Fibroblast of villous mesenchyme (primary cell): Measurements from ENCODE around the gene C2CD5. TPM values are rescaled to one million over a fixed set of nuclear protein-coding genes. Genes with fewer than 3 reads are reported as not detected.

ENCODE experiments used
- DNase-seq: peaks from one replicate; pipeline ENCODE4 v3.0.0-alpha.2; 2010; ENCODE audit warnings: low read depth
- H3K4me3 ChIP-seq: 2 replicates; pipeline ENCODE4 v1.5.1; 2011; ENCODE audit warnings: low read depth, mild to moderate bottlenecking, low read length
- total RNA-seq: library from RNA; depleted of rRNA; stranded (reverse); fragments of >200 nt; gene quantifications from 2 replicates; pipeline ENCODE4 v1.2.3, GENCODE V29; 2012
- TF ChIP-seq, protein P1 (sequence below): IDR thresholded peaks from 2 replicates; pipeline ENCODE4 v1.5.1; 2012; ENCODE audit warnings: low read depth, mild to moderate bottlenecking, low read length; ENCODE audit not compliant: insufficient read depth

C2CD5 gene
- total RNA-seq, 1 donor = 22.0 TPM

- H3K4me3 ChIP-seq = no peak overlapping the region
- no peak for DNase-seq
- TF ChIP-seq, protein P1, sequence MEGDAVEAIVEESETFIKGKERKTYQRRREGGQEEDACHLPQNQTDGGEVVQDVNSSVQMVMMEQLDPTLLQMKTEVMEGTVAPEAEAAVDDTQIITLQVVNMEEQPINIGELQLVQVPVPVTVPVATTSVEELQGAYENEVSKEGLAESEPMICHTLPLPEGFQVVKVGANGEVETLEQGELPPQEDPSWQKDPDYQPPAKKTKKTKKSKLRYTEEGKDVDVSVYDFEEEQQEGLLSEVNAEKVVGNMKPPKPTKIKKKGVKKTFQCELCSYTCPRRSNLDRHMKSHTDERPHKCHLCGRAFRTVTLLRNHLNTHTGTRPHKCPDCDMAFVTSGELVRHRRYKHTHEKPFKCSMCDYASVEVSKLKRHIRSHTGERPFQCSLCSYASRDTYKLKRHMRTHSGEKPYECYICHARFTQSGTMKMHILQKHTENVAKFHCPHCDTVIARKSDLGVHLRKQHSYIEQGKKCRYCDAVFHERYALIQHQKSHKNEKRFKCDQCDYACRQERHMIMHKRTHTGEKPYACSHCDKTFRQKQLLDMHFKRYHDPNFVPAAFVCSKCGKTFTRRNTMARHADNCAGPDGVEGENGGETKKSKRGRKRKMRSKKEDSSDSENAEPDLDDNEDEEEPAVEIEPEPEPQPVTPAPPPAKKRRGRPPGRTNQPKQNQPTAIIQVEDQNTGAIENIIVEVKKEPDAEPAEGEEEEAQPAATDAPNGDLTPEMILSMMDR = no peak
Measured at GRCh38 chr12:22414742-22415141, 129.6 kb downstream of the C2CD5 start.

GRCh38 chr12:22413592-22413991 is 130.8 kb downstream of the C2CD5 start:
- H3K4me3 ChIP-seq = no peak overlapping the region
- TF ChIP-seq, protein P1 = no peak

DNA sequence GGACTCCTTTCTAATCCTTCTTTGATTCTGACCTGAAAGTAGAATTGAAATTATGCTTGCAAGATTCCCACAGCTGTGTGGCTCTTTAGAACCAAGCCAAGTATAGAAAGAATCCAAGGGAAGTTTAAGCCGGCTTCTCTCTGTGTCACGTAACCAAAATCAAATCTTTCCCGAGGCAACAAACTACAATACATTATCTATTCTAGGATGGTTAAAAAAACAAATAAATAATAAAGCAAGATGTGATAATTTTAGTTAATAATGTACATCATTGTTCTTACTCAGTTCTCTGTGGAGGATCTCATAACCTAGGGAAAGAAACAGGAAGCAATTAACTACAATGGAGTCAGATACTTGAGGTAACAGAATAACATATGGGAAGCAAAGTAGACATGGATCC is 131.8 kb downstream of the C2CD5 start:
- no peak overlapping the region for H3K4me3 ChIP-seq
- TF ChIP-seq, protein P1 = no peak
- no peak for DNase-seq

More at GRCh38 chr12:22413592-22413991, 130.8 kb downstream of the C2CD5 start:
- no peak for DNase-seq

GRCh38 chr12:22410486-22410885 is 133.9 kb downstream of the C2CD5 start:
- no peak for DNase-seq
- TF ChIP-seq, protein P1 = no peak
- no peak overlapping the region for H3K4me3 ChIP-seq

GRCh38 chr12:22409377-22410164 is 134.8 kb downstream of the C2CD5 start:
- TF ChIP-seq, protein P1 = no peak
- no peak for DNase-seq
- no peak overlapping the region for H3K4me3 ChIP-seq

- no peak for DNase-seq
- no peak overlapping the region for H3K4me3 ChIP-seq
- TF ChIP-seq, protein P1 = no peak
Measured at GRCh38 chr12:22408610-22409376, 135.5 kb downstream of the C2CD5 start.
